Activated CD4-positive, alpha-beta T cell treated with anti-CD3 and anti-CD28 coated beads for 4 hours (primary cell): Measurements from ENCODE around the gene SH3PXD2B.
"Not testable (repeated sequence)": the region's sequence is repeated elsewhere in the genome, so short reads cannot be mapped to it uniquely, and the experiment has no call there.

Experiments used
- DNase-seq, 2 donors: peaks; one replicate each; pipeline ENCODE4 v3.0.0-alpha.2; 2020

Gene SH3PXD2B

GRCh38 chr5:172398645-172399044 lies 55.7 kb downstream of the SH3PXD2B start:
- not testable (repeated sequence) for DNase-seq

- DNase-seq, result not testable (repeated sequence)
Measured at GRCh38 chr5:172396994-172397393, 57.3 kb downstream of the SH3PXD2B start.

GRCh38 chr5:172396220-172396619 lies 58.1 kb downstream of the SH3PXD2B start:
- DNase-seq, result no peak

- DNase-seq, result no peak
Measured at GRCh38 chr5:172395483-172395882, 58.8 kb downstream of the SH3PXD2B start.

- DNase-seq, result no peak
Measured at GRCh38 chr5:172389578-172390112, 64.7 kb downstream of the SH3PXD2B start.

- DNase-seq, result no peak
Measured at GRCh38 chr5:172388246-172388733, 66.0 kb downstream of the SH3PXD2B start.

GRCh38 chr5:172385707-172386106 lies 68.6 kb downstream of the SH3PXD2B start:
- DNase-seq, result no peak

- DNase-seq, result no peak
Measured at GRCh38 chr5:172385010-172385563, 69.2 kb downstream of the SH3PXD2B start.

GRCh38 chr5:172383191-172383802 lies 71.0 kb downstream of the SH3PXD2B start:
- DNase-seq, result no peak

- DNase-seq, result no peak
Measured at GRCh38 chr5:172380987-172381643, 73.2 kb downstream of the SH3PXD2B start.

- DNase-seq, result no peak
Measured at GRCh38 chr5:172380301-172380986, 73.9 kb downstream of the SH3PXD2B start.

GRCh38 chr5:172379481-172379880 lies 74.8 kb downstream of the SH3PXD2B start:
- no peak for DNase-seq

- DNase-seq, result no peak
Measured at GRCh38 chr5:172377856-172378255, 76.5 kb downstream of the SH3PXD2B start.

GRCh38 chr5:172377438-172377837 lies 76.9 kb downstream of the SH3PXD2B start:
- no peak for DNase-seq

- DNase-seq, result no peak
Measured at GRCh38 chr5:172374783-172375182, 79.5 kb downstream of the SH3PXD2B start.

- no peak for DNase-seq
Measured at GRCh38 chr5:172373680-172374079, 80.6 kb downstream of the SH3PXD2B start.

GRCh38 chr5:172371684-172372083 lies 82.6 kb downstream of the SH3PXD2B start:
- DNase-seq, result no peak

- DNase-seq, result peak in 1 of 2 donors; percentile 10
Measured at GRCh38 chr5:172370648-172371545, 83.4 kb downstream of the SH3PXD2B start.

- no peak for DNase-seq
Measured at GRCh38 chr5:172370237-172370640, 84.1 kb downstream of the SH3PXD2B start.

- not testable (repeated sequence) for DNase-seq
Measured at GRCh38 chr5:172368699-172369098, 85.6 kb downstream of the SH3PXD2B start.

- no peak for DNase-seq
Measured at GRCh38 chr5:172365948-172366608, 88.2 kb downstream of the SH3PXD2B start.

- DNase-seq, result no peak
Measured at GRCh38 chr5:172364773-172365172, 89.6 kb downstream of the SH3PXD2B start.
